KBM-7 (cell line): Measurements from ENCODE around the gene GABRA5.

ENCODE experiments used
- DNase-seq: peaks from one replicate; pipeline ENCODE4 v3.0.0-alpha.2; 2015
- in situ Hi-C: fragments of 300-500 bp; cut with MboI; formaldehyde crosslinking; loops from 2 replicates; pipeline ENCODE4 v1.14.3; 2020; ENCODE audit warnings: low sequenced_read_pairs, low pct_unique_long_range_greater_than_20kb, mixed read lengths

GABRA5 gene

DNA sequence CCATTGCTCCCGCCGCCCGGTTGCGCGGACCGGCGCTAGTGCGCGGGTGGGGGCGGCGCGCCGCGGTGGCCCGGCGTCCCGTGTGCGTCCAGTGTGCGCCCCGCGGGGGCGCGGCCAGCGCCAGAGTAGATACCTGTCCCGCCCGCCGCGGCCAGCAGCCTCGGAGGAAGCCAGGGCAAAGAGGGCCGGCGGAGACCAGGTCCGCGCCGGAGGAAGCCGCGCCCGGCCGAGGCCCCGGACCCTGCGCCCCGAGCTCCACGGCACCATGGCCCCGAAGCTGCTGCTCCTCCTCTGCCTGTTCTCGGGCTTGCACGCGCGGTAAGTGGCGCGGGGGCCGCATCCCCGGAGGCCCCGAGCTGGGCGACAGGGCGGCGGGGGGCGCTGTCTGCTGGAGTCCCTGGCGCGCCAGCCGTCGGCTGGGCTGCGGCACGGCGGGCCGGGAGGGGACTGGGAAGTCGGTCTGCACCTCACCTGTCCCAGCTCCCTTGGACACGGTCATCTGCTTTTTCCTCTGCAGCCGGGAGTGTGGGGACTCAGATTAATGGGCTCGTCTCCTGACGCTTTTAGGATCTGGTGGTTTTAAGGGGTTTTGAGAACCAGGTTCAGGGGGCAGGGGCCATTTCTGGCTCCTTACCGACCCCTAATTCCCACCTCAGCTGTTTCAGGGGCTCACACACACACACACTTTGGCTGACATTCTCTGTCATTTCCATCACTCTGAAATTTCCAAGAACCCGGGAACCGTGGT lies 104.6 kb downstream of the GABRA5 start:
- in situ Hi-C loops, result no loop called here

DNA sequence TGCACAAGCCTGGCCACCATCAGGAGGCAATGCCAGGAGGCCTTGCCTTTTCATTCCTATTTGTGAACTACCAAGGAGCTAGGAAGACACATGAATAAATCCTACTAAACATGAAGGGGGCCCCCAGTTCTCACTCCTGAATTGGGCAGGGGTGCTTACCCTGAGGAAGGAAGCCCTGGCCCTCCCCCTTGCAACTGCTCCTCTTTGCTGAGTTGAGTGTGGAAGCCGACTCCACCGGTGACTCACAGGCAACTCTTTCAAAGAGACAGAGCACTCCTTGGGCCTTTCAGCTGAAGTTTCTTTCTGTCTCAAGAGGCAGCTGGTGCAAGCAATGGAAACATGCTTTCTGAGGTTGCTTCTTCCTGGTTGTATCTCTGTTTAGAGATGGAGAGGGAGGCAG lies 105.8 kb downstream of the GABRA5 start:
- in situ Hi-C loops, result no loop called here
- no peak for DNase-seq

More for the DNA sequence above, 104.6 kb downstream of the GABRA5 start:
- DNase-seq, result no peak

DNA sequence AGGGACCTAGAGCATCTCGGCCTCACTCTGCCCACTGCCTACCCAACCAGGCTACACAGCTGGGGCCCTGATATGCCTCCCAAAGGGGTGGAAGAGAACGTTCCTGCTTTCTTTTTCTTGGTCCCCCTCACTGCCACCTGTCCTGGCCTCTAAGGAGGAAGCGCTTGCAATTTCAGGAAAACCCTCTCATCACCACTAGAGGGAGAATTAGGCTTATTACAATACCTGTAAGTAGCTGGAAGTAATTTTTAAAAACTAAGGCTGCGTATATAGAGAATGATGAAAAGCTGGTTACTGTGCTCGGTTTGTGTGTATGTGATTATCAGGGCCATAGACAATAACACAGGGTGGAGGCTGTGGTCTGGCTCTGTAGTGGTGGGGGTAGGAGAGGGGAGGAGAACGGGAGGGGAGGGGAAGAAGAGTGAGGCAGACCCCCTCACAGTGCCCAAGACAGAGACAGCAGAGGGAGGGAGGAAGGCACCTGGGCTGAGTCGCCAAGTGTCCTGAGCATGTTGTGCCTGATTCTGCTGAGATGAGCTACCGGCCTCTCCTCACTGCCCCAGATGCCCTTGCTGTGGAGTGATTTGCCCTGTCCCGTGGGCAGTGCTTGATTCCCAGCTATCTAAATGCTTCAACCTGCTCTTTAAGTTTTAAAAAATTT lies 107.4 kb downstream of the GABRA5 start:
- in situ Hi-C loops, result no loop called here
- DNase-seq, result peak; percentile 20

DNA sequence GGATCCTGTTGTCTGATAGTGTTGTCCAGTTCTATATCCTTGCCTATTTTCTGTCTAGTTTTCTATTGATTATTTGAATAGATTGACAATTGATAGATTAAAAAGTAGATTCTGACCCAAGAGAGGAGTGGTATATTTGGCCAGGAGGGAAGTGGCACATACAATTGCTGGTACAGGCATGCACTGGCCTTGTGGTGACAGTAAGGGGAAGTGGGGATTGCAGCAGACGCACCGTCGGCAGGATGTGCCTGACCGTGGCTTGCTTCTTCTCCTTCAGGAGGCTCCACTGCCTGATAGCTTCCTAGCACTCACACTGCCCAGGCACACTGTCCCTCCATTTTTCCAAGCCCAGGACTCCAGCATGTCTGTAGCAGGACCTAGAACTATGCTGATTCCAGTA lies 114.6 kb downstream of the GABRA5 start:
- in situ Hi-C loops, result no loop called here
- peak; percentile 4 for DNase-seq

DNA sequence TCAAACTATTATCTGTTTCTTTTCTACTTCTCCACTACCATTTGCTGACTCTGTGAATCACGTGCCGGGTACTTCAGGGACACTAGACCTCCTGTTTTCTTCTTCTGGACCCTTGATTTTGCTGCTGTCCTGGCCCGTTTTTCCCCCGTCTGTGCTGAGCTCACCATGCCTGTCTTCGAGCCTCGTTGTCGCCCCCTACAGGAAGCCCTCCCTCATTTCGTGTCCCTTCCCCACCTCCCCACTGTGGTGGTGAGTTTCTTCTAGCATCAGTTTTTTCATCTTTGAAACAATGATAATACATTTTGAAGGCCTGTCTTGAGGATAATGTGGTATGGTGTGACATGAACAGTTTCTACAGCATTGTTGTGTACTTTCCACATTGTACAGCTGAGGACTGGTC lies 117.0 kb downstream of the GABRA5 start:
- peak; percentile 9 for DNase-seq
- in situ Hi-C loops, result no loop called here

DNA sequence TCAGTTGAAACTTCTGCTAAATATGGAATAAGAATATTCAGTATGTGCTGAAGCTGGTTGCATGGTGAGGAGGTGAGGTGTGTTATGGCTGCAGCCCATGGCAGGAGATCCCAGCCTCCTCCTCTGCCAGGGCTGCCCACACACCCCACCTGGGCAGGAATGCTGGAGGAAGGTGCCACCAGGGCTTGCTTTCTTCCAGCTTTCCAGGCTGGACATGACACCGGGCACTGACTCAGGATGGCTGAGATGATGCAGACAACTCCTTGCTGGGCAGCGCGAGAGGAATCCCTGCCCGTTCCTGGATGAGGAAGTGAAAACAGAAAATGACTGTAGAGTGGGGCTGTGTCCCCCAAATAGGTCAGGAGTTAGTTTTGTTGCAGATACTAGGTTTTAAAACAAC lies 118.2 kb downstream of the GABRA5 start:
- in situ Hi-C loops, result no loop called here
- DNase-seq, result no peak

DNA sequence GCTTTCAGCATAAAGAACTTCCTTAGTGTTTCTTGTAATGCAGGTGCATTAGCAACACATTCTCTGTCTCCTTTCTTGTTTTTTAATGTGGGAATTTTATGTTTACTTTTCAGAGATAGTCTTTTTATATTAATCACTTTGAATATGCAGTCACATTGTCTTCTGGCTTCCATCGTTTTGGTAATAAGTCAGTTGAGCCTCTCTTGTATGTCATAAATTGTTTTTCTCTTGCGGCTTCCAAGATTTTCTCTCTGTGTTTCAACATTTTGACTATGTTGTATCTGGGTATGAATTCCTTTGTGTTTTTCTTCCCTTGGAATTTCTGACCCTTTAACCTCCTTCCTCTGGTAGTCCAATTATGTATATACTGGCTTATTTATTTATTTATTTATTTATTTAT lies 129.4 kb downstream of the GABRA5 start:
- in situ Hi-C loops, result no loop called here
- no peak for DNase-seq
